ENCODE results near the gene CELF2. TPM values are rescaled to one million over a fixed set of nuclear protein-coding genes. Genes with fewer than 3 reads are reported as not detected.

The CELF2 gene
- total RNA-seq, 1 donor from 2014 or later = 27.5 TPM

GRCh38 chr10:11243425-11244222 lies 226.0 kb downstream of the CELF2 start:
- TF ChIP-seq, protein P1, sequence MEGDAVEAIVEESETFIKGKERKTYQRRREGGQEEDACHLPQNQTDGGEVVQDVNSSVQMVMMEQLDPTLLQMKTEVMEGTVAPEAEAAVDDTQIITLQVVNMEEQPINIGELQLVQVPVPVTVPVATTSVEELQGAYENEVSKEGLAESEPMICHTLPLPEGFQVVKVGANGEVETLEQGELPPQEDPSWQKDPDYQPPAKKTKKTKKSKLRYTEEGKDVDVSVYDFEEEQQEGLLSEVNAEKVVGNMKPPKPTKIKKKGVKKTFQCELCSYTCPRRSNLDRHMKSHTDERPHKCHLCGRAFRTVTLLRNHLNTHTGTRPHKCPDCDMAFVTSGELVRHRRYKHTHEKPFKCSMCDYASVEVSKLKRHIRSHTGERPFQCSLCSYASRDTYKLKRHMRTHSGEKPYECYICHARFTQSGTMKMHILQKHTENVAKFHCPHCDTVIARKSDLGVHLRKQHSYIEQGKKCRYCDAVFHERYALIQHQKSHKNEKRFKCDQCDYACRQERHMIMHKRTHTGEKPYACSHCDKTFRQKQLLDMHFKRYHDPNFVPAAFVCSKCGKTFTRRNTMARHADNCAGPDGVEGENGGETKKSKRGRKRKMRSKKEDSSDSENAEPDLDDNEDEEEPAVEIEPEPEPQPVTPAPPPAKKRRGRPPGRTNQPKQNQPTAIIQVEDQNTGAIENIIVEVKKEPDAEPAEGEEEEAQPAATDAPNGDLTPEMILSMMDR (IDR thresholded peaks at IDR 0.05; ENCODE audit: unreplicated experiment) = no peak
- Mint-ChIP-seq H3K4me3 (ENCODE audit: unreplicated experiment) (no peak overlapping the region), H3K4me1 (ENCODE audit: unreplicated experiment) (no peaks in the 10 kb centered on the region), H3K36me3 (ENCODE audit: low read depth, unreplicated experiment) (no peaks in the 10 kb centered on the region), H3K27me3 (ENCODE audit: unreplicated experiment) (no peaks in the 10 kb centered on the region), H3K27ac (ENCODE audit: unreplicated experiment) (no peak overlapping the region), H3K9me3 (ENCODE audit: unreplicated experiment) (no peaks in the 10 kb centered on the region)
- DNase-seq (ENCODE audit: low spot score) = no peak

DNA sequence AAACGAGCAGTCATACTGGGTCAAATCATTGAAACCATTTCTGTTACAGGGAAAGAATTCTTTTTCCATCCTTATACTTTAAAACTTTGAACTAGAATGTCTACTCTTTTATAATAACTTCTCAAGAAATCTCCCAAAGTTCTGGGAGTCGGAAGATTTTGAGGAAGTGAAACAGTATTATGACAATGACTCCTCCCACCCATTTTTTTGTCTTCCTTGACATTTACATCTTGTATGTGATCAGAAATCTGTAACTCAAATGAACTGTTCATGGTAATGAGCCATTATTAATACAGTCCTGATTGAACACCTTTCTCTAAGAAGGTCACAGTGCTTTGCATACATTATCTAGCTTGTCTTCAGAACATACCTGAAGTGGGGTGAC lies 227.4 kb downstream of the CELF2 start:
- DNase-seq (ENCODE audit: low spot score) = no peak
- TF ChIP-seq, protein P1 (IDR thresholded peaks at IDR 0.05; ENCODE audit: unreplicated experiment) = no peak
- no peak overlapping the region for H3K27ac Mint-ChIP-seq (ENCODE audit: unreplicated experiment)
- H3K36me3 Mint-ChIP-seq (ENCODE audit: low read depth, unreplicated experiment) = no peaks in the 10 kb centered on the region
- no peaks in the 10 kb centered on the region for H3K9me3 Mint-ChIP-seq (ENCODE audit: unreplicated experiment)
- peaks cover 8% of the 10 kb centered on the region for H3K4me1 Mint-ChIP-seq (ENCODE audit: unreplicated experiment)
- no peaks in the 10 kb centered on the region for H3K27me3 Mint-ChIP-seq (ENCODE audit: unreplicated experiment)
- no peak overlapping the region for H3K4me3 Mint-ChIP-seq (ENCODE audit: unreplicated experiment)

GRCh38 chr10:11245510-11245909 lies 227.8 kb downstream of the CELF2 start:
- Mint-ChIP-seq H3K9me3 (ENCODE audit: unreplicated experiment) (no peaks in the 10 kb centered on the region), H3K36me3 (ENCODE audit: low read depth, unreplicated experiment) (no peaks in the 10 kb centered on the region), H3K27ac (ENCODE audit: unreplicated experiment) (no peak overlapping the region), H3K27me3 (ENCODE audit: unreplicated experiment) (no peaks in the 10 kb centered on the region), H3K4me1 (ENCODE audit: unreplicated experiment) (peaks cover 8% of the 10 kb centered on the region), H3K4me3 (ENCODE audit: unreplicated experiment) (no peak overlapping the region)
- TF ChIP-seq, protein P1 (IDR thresholded peaks at IDR 0.05; ENCODE audit: unreplicated experiment) = no peak
- no peak for DNase-seq (ENCODE audit: low spot score)

- TF ChIP-seq, protein P1 (IDR thresholded peaks at IDR 0.05; ENCODE audit: unreplicated experiment) = no peak
- Mint-ChIP-seq H3K4me3 (ENCODE audit: unreplicated experiment) (no peak overlapping the region), H3K27me3 (ENCODE audit: unreplicated experiment) (peaks cover 1% of the 10 kb centered on the region), H3K36me3 (ENCODE audit: low read depth, unreplicated experiment) (no peaks in the 10 kb centered on the region), H3K27ac (ENCODE audit: unreplicated experiment) (no peak overlapping the region), H3K4me1 (ENCODE audit: unreplicated experiment) (peaks cover 8% of the 10 kb centered on the region), H3K9me3 (ENCODE audit: unreplicated experiment) (no peaks in the 10 kb centered on the region)
- no peak for DNase-seq (ENCODE audit: low spot score)
Observed at GRCh38 chr10:11245981-11246590, 228.4 kb downstream of the CELF2 start.
